Sigmoid colon (tissue), 4 donors: ENCODE data around the gene B3GALT6.

Experiments
- CTCF ChIP-seq, 4 experiments: fragments of 450-650 bp in 3 of 4; fragments of 200-600 bp in 1 of 4; IDR thresholded peaks; one replicate each; pipeline ENCODE4 v1.5.1; 2016 to 2019; ENCODE audit warnings: antibody characterized with exemption in 4 of 4, mild to moderate bottlenecking in 3 of 4, moderate library complexity in 2 of 4
- EP300 ChIP-seq, 4 donors: sonication (generic); formaldehyde crosslinking; IDR thresholded peaks; one replicate each; pipeline ENCODE4 v1.6.1; 2017; ENCODE audit warnings: antibody characterized with exemption in 4 of 4

- no peak for TF ChIP-seq CTCF (IDR thresholded peaks at IDR 0.05)
- no peak for TF ChIP-seq EP300 (IDR thresholded peaks at IDR 0.05)
These were observed 41.7 kb downstream of the B3GALT6 start, which contains the start of gene UBE2J2 for GRCh38 chr1:1273512-1274298.
